K562 (cell line): Measurements from ENCODE around the gene SOX6. TPM values are rescaled to one million over a fixed set of nuclear protein-coding genes. Genes with fewer than 3 reads are reported as not detected.
A peak's percentile ranks its signal among the peaks of the same experiment; 100 is the strongest.
"Not testable (repeated sequence)": the region's sequence is repeated elsewhere in the genome, so short reads cannot be mapped to it uniquely, and the experiment has no call there.

Source experiments
- ATAC-seq: fragments of 200-7000 bp; cut with Tn5 transposase; 3 replicates; pipeline ENCODE4 v1.9.1; 2020; ENCODE audit warnings: moderate library complexity
- BruUV-seq: library from RNA; stranded (reverse); fragments of 400-500 nt; replicated peaks from 2 replicates; lab custom pipeline; 2021; lab: Mats Ljungman, UMichigan
- CTCF ChIA-PET: fragments of 300-600 bp; formaldehyde crosslinking; extraction: SDS; loops from one replicate; lab custom pipeline; 2021; ENCODE audit warnings: low intra/inter-chr PET ratio; lab: Yijun Ruan, JAX
- POLR2A ChIA-PET: fragments of 300-600, 350-650 bp; sonication (Branson Sonifier 250); formaldehyde crosslinking; extraction: SDS; loops from one replicate; lab custom pipeline; 2021; ENCODE audit warnings: antibody characterized with exemption, inconsistent platforms; lab: Yijun Ruan, JAX
- DNase-seq, 4 experiments: peaks; one replicate each; pipeline versions ENCODE4 v3.0.0 to v3.0.0-alpha.2; 2011 to 2018; ENCODE audit warnings: low spot score in 3 of 4, mixed read lengths in 3 of 4; ENCODE audit errors: extremely low read depth in 1 of 4
- FAIRE-seq: peaks from 2 replicates; lab custom pipeline; 2011; peaks lifted over from hg19 to GRCh38; lab: Jason Lieb, UNC
- H2AFZ ChIP-seq: 2 replicates; pipeline ENCODE4 v1.6.0; 2011; ENCODE audit warnings: low read depth, low read length, control low read depth, inconsistent platforms
- H3K27ac ChIP-seq: fragments of 200-600 bp; 3 replicates; pipeline ENCODE4 v1.8.0; 2011; ENCODE audit warnings: low read depth, mild to moderate bottlenecking, control low read depth, inconsistent platforms, low read length, moderate library complexity, mixed read lengths; ENCODE audit errors: extremely low read depth
- H3K27me3 ChIP-seq, 2 experiments: fragments of 300-600 bp in 1 of 2; 2 replicates in 1 of 2; 3 replicates in 1 of 2; pipeline versions ENCODE4 v1.6.0 to v1.8.0; 2011; ENCODE audit warnings: inconsistent platforms in 2 of 2, low read length in 2 of 2, mild to moderate bottlenecking in 1 of 2, mixed read lengths in 1 of 2, moderate library complexity in 1 of 2; ENCODE audit not compliant: control insufficient read depth in 2 of 2, insufficient read depth in 2 of 2
- H3K36me3 ChIP-seq: fragments of 300-600 bp; 3 replicates; pipeline ENCODE4 v1.8.0; 2011; ENCODE audit warnings: mild to moderate bottlenecking, low read length, inconsistent platforms; ENCODE audit not compliant: control insufficient read depth, insufficient read depth
- H3K4me1 ChIP-seq, 2 experiments: fragments of 200-600 bp in 1 of 2; replicated peaks in 1 of 2; 2 replicates in 1 of 2; 3 replicates in 1 of 2; pipeline versions ENCODE4 v1.5.1 to v1.8.0; 2011; ENCODE audit warnings: inconsistent platforms in 2 of 2, low read length in 2 of 2, mild to moderate bottlenecking in 1 of 2, mixed read lengths in 1 of 2, moderate library complexity in 1 of 2; ENCODE audit not compliant: control insufficient read depth in 2 of 2, insufficient read depth in 2 of 2
- H3K4me2 ChIP-seq: 2 replicates; pipeline ENCODE4 v1.6.1; 2011; ENCODE audit warnings: low read length, control low read depth, inconsistent platforms, mixed read lengths; ENCODE audit not compliant: insufficient read depth
- H3K4me3 ChIP-seq: fragments of 200-600 bp; sonication (generic), shearing (Covaris generic); 2 replicates; pipeline ENCODE4 v1.5.1; 2016; ENCODE audit warnings: control low read depth, inconsistent platforms
- H3K79me2 ChIP-seq: fragments of 200-600 bp; 3 replicates; pipeline ENCODE4 v1.8.0; 2011; ENCODE audit warnings: low read length, inconsistent platforms; ENCODE audit not compliant: control insufficient read depth, insufficient read depth
- H3K9ac ChIP-seq, 2 experiments: 2 replicates each; pipeline versions ENCODE4 v1.6.0 to v1.6.1; 2011; ENCODE audit warnings: low read depth in 2 of 2, low read length in 2 of 2, control low read depth in 1 of 2, inconsistent platforms in 1 of 2, mild to moderate bottlenecking in 1 of 2, mixed read lengths in 1 of 2; ENCODE audit not compliant: insufficient read depth in 1 of 2
- H3K9me1 ChIP-seq: one replicate; pipeline ENCODE4 v1.6.0; 2011; ENCODE audit warnings: inconsistent platforms, mild to moderate bottlenecking, low read length, moderate library complexity; ENCODE audit not compliant: control insufficient read depth, insufficient read depth
- H3K9me3 ChIP-seq: replicated peaks from 2 replicates; pipeline ENCODE4 v1.5.1; 2011; ENCODE audit warnings: low read depth, low read length, inconsistent platforms; ENCODE audit not compliant: control insufficient read depth, insufficient read depth
- H4K20me1 ChIP-seq: replicated peaks from 2 replicates; pipeline ENCODE4 v1.6.1; 2011; ENCODE audit warnings: low read length, inconsistent platforms, mixed read lengths; ENCODE audit not compliant: control insufficient read depth, insufficient read depth
- CEBPG ChIP-seq, 3 experiments: fragments of 200-800 bp in 1 of 3; sonication (Bioruptor generic) in 1 of 3; sonication (generic) in 1 of 3; formaldehyde crosslinking in 1 of 3; IDR thresholded peaks in 2 of 3; conservative IDR thresholded peaks in 1 of 3; 2 replicates each; pipeline versions ENCODE4 v1.6.1 to v1.8.0; 2016 to 2022; ENCODE audit warnings: missing compliant biosample characterization in 2 of 3, missing genetic modification characterization in 2 of 3, mild to moderate bottlenecking in 1 of 3, missing genetic modification reagents in 1 of 3
- GTF2F1 ChIP-seq: IDR thresholded peaks from 2 replicates; pipeline ENCODE4 v1.6.1; 2011; ENCODE audit warnings: low read depth, low read length, improper control_type of control experiment
- MAZ ChIP-seq, 2 experiments: fragments of 450-650 bp in 1 of 2; sonication (generic) in 1 of 2; formaldehyde crosslinking; IDR thresholded peaks in 1 of 2; conservative IDR thresholded peaks in 1 of 2; 2 replicates each; pipeline versions ENCODE4 v1.4.0 to v1.5.0; 2020; ENCODE audit warnings: mild to moderate bottlenecking in 1 of 2, missing genetic modification reagents in 1 of 2
- MTA2 ChIP-seq: fragments of 450-650 bp; IDR thresholded peaks from 2 replicates; pipeline ENCODE4 v1.6.1; 2016; ENCODE audit warnings: low read depth
- NELFE ChIP-seq: IDR thresholded peaks from 2 replicates; pipeline ENCODE4 v1.6.1; 2011; ENCODE audit warnings: mild to moderate bottlenecking; ENCODE audit not compliant: insufficient read depth, insufficient read length
- TARDBP ChIP-seq: fragments of 450-650 bp; IDR thresholded peaks from 2 replicates; pipeline ENCODE4 v1.6.1; 2016
- TRIM24 ChIP-seq, 2 experiments: fragments of 450-650 bp; IDR thresholded peaks; 2 replicates each; pipeline ENCODE4 v1.6.1; 2016
- ZBTB33 ChIP-seq: sonication (generic); formaldehyde crosslinking; IDR thresholded peaks from 2 replicates; pipeline ENCODE4 v1.8.1; 2023; ENCODE audit warnings: mild to moderate bottlenecking, missing genetic modification reagents
- ZKSCAN3 ChIP-seq: fragments of 250-450 bp; sonication (Bioruptor Pico); IDR thresholded peaks from 2 replicates; pipeline ENCODE4 v1.4.0; 2020
- ZNF431 ChIP-seq: sonication (generic); formaldehyde crosslinking; IDR thresholded peaks from 2 replicates; pipeline ENCODE4 v1.8.0; 2022; ENCODE audit warnings: mild to moderate bottlenecking, missing genetic modification reagents
- WGBS: fragments of 100-300 bp; shearing (Covaris generic); methylation state at CpG from one replicate; pipeline ENCODE4 v1.1.6; 2016; ENCODE audit warnings: low coverage, mixed read lengths; ENCODE audit not compliant: insufficient coverage; ENCODE audit errors: missing lambda C conversion rate; 5-methylcytosine and 5-hydroxymethylcytosine counted together
- in situ Hi-C: fragments of 300-500 bp; cut with MboI; formaldehyde crosslinking; loops from 4 replicates; pipeline ENCODE4 v1.15.0; 2018; ENCODE audit warnings: inconsistent platforms, mixed read lengths
- intact Hi-C: fragments of 100-400 bp; cut with micrococcal nuclease; formaldehyde crosslinking; loops from 2 replicates; pipeline ENCODE4 v1.14.2; 2022
- polyA plus RNA-seq, 8 experiments: library from polyadenylated mRNA; depleted of rRNA in 4 of 8; stranded (reverse) in 5 of 8; unstranded in 3 of 8; fragments of >200 nt; fragmentation: Nextera tagmentation in 2 of 8; fragmentation: Illumina TruSeq in 1 of 8; extraction: Ambion mirVana in 2 of 8; extraction: Trizol in 1 of 8; gene quantifications; 2 replicates each; pipeline versions ENCODE4 v1.2.1 to v1.2.3, GENCODE V29; 2011 to 2014; ENCODE audit warnings: inconsistent platforms in 1 of 8, missing spikeins in 1 of 8
- total RNA-seq, 7 experiments: library from RNA; depleted of rRNA in 6 of 7; stranded (reverse); fragments of >200 nt in 6 of 7; fragmentation: Illumina TruSeq in 2 of 7; extraction: Trizol in 2 of 7; gene quantifications; 2 replicates each; pipeline versions ENCODE4 v1.2.1 to v1.2.3, GENCODE V29; 2011 to 2021; ENCODE audit warnings: low replicate concordance in 1 of 7
- TF ChIP-seq, protein P1 (sequence below): fragments of 250-450 bp; sonication (Bioruptor Pico); IDR thresholded peaks from 2 replicates; pipeline ENCODE4 v1.9.0; 2021; ENCODE audit warnings: mild to moderate bottlenecking
- TF ChIP-seq, protein P2 (sequence below): fragments of 450-650 bp; formaldehyde crosslinking; IDR thresholded peaks from 2 replicates; pipeline ENCODE4 v1.4.0; 2020; ENCODE audit warnings: mild to moderate bottlenecking, moderate library complexity

Gene SOX6
- total and polyA plus RNA-seq, 9 of the 15 experiments (the other 6 are each of a cell fraction or from before 2014, with no cell fraction given) = 0.89 to 8.7 (median 5.7) TPM

DNA sequence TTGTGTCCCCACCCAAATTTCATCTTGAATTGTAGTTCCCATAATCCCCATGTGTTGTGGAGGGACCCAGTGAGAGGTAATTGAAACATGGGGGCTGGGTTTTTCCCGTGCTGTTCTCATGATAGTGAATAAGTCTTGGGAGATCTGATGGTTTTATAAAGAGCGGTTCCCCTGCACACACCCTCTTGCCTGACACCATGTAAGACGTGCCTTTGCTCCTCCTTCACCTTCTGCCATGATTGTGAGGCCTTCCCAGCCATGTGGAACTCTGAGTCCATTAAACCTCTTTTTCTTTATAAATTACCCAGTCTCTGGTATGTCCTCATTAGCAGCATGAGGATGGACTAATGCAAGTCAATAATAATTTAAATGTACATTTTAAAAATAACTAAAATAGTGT is 289.1 kb downstream of the SOX6 start:
- H3K79me2 ChIP-seq, H3K9me1 ChIP-seq, H3K4me1 ChIP-seq, H3K27me3 ChIP-seq, POLR2A ChIA-PET, H3K9ac ChIP-seq, intact Hi-C loops, H3K4me3 ChIP-seq, FAIRE-seq, H3K27ac ChIP-seq, ATAC-seq, H3K4me2 ChIP-seq, DNase-seq, BruUV-seq, in situ Hi-C loops, H2AFZ ChIP-seq, H4K20me1 ChIP-seq, CTCF ChIA-PET, H3K9me3 ChIP-seq, H3K36me3 ChIP-seq: not testable (repeated sequence)
- WGBS = 37% methylated on average over 3 of the region's 3 CpGs
- peak; percentile 92 for TF ChIP-seq ZNF431 (CRISPR knock-in tag)

- TF ChIP-seq ZBTB33 (CRISPR knock-in tag) (no peak), MTA2 (no peak), NELFE (no peak), MAZ (CRISPR knock-in tag; conservative IDR thresholded peaks at IDR 0.05 in 1 of 2, IDR thresholded peaks at IDR 0.05 in 1 of 2) (no peak), TRIM24 (IDR thresholded peaks at IDR 0.05) (no peak), ZKSCAN3 (CRISPR knock-in tag) (no peak), TARDBP (no peak), GTF2F1 (no peak), CEBPG (CRISPR knock-in tag; IDR thresholded peaks at IDR 0.05) (no peak), CEBPG (tag; conservative IDR thresholded peaks at IDR 0.05 in 1 of 2, IDR thresholded peaks at IDR 0.05 in 1 of 2) (no peak)
- TF ChIP-seq, protein P1, sequence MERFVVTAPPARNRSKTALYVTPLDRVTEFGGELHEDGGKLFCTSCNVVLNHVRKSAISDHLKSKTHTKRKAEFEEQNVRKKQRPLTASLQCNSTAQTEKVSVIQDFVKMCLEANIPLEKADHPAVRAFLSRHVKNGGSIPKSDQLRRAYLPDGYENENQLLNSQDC (CRISPR knock-in tag) = no peak
- TF ChIP-seq, protein P2, sequence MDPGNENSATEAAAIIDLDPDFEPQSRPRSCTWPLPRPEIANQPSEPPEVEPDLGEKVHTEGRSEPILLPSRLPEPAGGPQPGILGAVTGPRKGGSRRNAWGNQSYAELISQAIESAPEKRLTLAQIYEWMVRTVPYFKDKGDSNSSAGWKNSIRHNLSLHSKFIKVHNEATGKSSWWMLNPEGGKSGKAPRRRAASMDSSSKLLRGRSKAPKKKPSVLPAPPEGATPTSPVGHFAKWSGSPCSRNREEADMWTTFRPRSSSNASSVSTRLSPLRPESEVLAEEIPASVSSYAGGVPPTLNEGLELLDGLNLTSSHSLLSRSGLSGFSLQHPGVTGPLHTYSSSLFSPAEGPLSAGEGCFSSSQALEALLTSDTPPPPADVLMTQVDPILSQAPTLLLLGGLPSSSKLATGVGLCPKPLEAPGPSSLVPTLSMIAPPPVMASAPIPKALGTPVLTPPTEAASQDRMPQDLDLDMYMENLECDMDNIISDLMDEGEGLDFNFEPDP (CRISPR knock-in tag) = no peak
- TF ChIP-seq, all 486 proteins: peak for 0
- no peak for ATAC-seq
- DNase-seq = no peak
- Histone ChIP-seq H4K20me1 (no peaks in the 10 kb centered on the region), H2AFZ (no peak overlapping the region), H3K27me3 (no peaks in the 10 kb centered on the region), H3K27ac (no peak overlapping the region), H3K4me3 (no peak overlapping the region), H3K79me2 (no peaks in the 10 kb centered on the region), H3K9me3 (no peaks in the 10 kb centered on the region), H3K9me1 (no peaks in the 10 kb centered on the region), H3K9ac (no peak overlapping the region), H3K4me2 (no peak overlapping the region), H3K4me1 (no peaks in the 10 kb centered on the region), H3K36me3 (no peaks in the 10 kb centered on the region)
- no TSS peak for BruUV-seq
- in situ Hi-C loops (no loop called here), intact Hi-C loops (no loop called here)
- ChIA-PET POLR2A (no interaction called here), CTCF (no interaction called here)
- 0% methylated on average over 1 of the region's 1 CpG for WGBS
- FAIRE-seq = no peak
Observed at GRCh38 chr11:16059332-16059731, 297.0 kb downstream of the SOX6 start.
